KMS-11 (cell line): Measurements from ENCODE around the gene TSPAN3.

Experiments
- H2AFZ ChIP-seq: fragments of 200-600 bp; sonication (generic); 2 replicates; pipeline ENCODE4 v1.6.1; 2016; ENCODE audit warnings: antibody characterized with exemption, mixed run types, low read depth
- H3K27ac ChIP-seq: fragments of 200-600 bp; sonication (generic); 2 replicates; pipeline ENCODE4 v1.6.1; 2016; ENCODE audit warnings: mild to moderate bottlenecking, mixed run types
- H3K27me3 ChIP-seq: fragments of 200-600 bp; sonication (generic); 2 replicates; pipeline ENCODE4 v1.6.1; 2017; ENCODE audit warnings: mild to moderate bottlenecking, low read depth, mixed run types, moderate library complexity; ENCODE audit not compliant: insufficient read depth
- H3K36me3 ChIP-seq: fragments of 200-600 bp; sonication (generic); 2 replicates; pipeline ENCODE4 v1.6.1; 2017; ENCODE audit warnings: mild to moderate bottlenecking, mixed run types; ENCODE audit not compliant: insufficient read depth
- H3K4me1 ChIP-seq: fragments of 200-600 bp; sonication (generic); 2 replicates; pipeline ENCODE4 v1.6.1; 2016; ENCODE audit warnings: mild to moderate bottlenecking, low read depth, mixed run types; ENCODE audit not compliant: poor library complexity, severe bottlenecking
- H3K4me2 ChIP-seq: fragments of 200-600 bp; sonication (generic); 2 replicates; pipeline ENCODE4 v1.7.0; 2016; ENCODE audit warnings: mild to moderate bottlenecking, mixed run types
- H3K4me3 ChIP-seq: fragments of 200-600 bp; sonication (generic); IDR thresholded peaks from 2 replicates; pipeline ENCODE4 v1.6.1; 2017; ENCODE audit warnings: low read depth, low read length, mixed read lengths; ENCODE audit not compliant: insufficient read depth
- H3K79me2 ChIP-seq: fragments of 200-600 bp; sonication (generic); 2 replicates; pipeline ENCODE4 v1.6.1; 2016; ENCODE audit warnings: low read depth, mixed run types; ENCODE audit not compliant: insufficient read depth
- H3K9ac ChIP-seq: fragments of 200-600 bp; sonication (generic); 2 replicates; pipeline ENCODE4 v1.6.1; 2016; ENCODE audit warnings: mild to moderate bottlenecking, mixed run types
- H4K20me1 ChIP-seq: fragments of 200-600 bp; sonication (generic); 2 replicates; pipeline ENCODE4 v1.6.1; 2016; ENCODE audit warnings: mild to moderate bottlenecking, mixed run types; ENCODE audit not compliant: insufficient read depth
- TF ChIP-seq, protein P1 (sequence below): fragments of 200-600 bp; sonication (generic); conservative IDR thresholded peaks from 2 replicates; pipeline ENCODE4 v1.6.1; 2017; ENCODE audit warnings: low read depth, mild to moderate bottlenecking, antibody characterized with exemption, low read length, moderate library complexity, mixed read lengths

TSPAN3 gene

GRCh38 chr15:77021088-77021481 is 49.8 kb downstream of the TSPAN3 start:
- no peak overlapping the region for H3K9ac ChIP-seq

GRCh38 chr15:77020348-77021087 is 50.4 kb downstream of the TSPAN3 start:
- H3K27ac ChIP-seq: no peak overlapping the region
- no peak overlapping the region for H2AFZ ChIP-seq
- no peaks in the 10 kb centered on the region for H4K20me1 ChIP-seq
- H3K9ac ChIP-seq: no peak overlapping the region
- TF ChIP-seq, protein P1, sequence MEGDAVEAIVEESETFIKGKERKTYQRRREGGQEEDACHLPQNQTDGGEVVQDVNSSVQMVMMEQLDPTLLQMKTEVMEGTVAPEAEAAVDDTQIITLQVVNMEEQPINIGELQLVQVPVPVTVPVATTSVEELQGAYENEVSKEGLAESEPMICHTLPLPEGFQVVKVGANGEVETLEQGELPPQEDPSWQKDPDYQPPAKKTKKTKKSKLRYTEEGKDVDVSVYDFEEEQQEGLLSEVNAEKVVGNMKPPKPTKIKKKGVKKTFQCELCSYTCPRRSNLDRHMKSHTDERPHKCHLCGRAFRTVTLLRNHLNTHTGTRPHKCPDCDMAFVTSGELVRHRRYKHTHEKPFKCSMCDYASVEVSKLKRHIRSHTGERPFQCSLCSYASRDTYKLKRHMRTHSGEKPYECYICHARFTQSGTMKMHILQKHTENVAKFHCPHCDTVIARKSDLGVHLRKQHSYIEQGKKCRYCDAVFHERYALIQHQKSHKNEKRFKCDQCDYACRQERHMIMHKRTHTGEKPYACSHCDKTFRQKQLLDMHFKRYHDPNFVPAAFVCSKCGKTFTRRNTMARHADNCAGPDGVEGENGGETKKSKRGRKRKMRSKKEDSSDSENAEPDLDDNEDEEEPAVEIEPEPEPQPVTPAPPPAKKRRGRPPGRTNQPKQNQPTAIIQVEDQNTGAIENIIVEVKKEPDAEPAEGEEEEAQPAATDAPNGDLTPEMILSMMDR: no peak
- H3K36me3 ChIP-seq: no peaks in the 10 kb centered on the region
- H3K4me1 ChIP-seq: peaks cover 6% of the 10 kb centered on the region
- no peak overlapping the region for H3K4me2 ChIP-seq
- H3K27me3 ChIP-seq: no peaks in the 10 kb centered on the region
- H3K79me2 ChIP-seq: no peaks in the 10 kb centered on the region
- no peak overlapping the region for H3K4me3 ChIP-seq

More at GRCh38 chr15:77021088-77021481, 49.8 kb downstream of the TSPAN3 start:
- Histone ChIP-seq H3K36me3 (no peaks in the 10 kb centered on the region), H2AFZ (no peak overlapping the region), H3K4me3 (no peak overlapping the region), H3K79me2 (no peaks in the 10 kb centered on the region), H3K27ac (no peak overlapping the region), H4K20me1 (no peaks in the 10 kb centered on the region), H3K4me2 (no peak overlapping the region), H3K27me3 (no peaks in the 10 kb centered on the region), H3K4me1 (peaks cover 6% of the 10 kb centered on the region)
- TF ChIP-seq, protein P1: no peak

DNA sequence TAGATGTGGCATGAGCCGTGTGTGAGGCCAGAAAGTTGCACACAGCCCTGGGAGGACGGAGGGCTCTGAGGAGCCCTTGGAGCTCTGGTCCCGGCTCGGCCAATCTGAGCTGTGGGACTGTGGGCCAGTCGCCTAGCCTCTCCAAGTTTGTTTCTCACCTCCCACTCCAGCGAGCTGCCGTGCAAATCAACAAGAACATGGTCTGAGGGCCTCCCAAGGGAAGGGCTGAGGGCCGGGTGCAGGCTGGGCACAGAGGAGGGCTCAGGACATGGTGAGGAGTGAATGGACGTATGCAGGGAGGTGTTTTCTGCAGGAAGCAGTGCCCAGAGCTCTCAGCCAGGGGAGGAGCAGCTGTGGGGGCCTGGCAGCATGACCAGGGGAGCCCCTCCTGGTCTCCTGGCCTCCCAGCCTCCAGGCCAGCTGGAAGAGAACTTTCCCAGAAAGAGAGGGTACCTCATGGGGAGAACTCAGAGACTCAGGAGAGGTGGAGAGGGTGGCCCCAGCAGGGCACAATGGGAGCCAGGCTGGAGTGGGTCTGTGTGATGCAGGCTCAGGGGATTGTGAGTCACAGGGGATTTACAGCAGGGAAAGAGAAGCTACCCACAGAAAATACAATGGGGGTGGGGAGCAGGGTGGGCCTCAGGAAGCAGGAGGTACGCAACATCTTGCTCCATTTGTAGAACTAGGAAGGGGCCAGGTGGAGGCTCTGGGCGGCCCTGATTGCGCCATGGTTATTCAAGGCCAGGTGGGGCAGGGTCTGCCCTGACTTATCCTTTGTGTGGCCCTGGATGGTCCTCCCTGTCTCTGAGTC is 51.2 kb downstream of the TSPAN3 start:
- TF ChIP-seq, protein P1: no peak
- Histone ChIP-seq H3K4me3 (no peak overlapping the region), H3K4me2 (no peak overlapping the region), H3K9ac (no peak overlapping the region), H3K4me1 (peaks cover 6% of the 10 kb centered on the region), H3K36me3 (no peaks in the 10 kb centered on the region), H2AFZ (no peak overlapping the region), H3K79me2 (no peaks in the 10 kb centered on the region), H3K27me3 (no peaks in the 10 kb centered on the region), H3K27ac (no peak overlapping the region), H4K20me1 (no peaks in the 10 kb centered on the region)

DNA sequence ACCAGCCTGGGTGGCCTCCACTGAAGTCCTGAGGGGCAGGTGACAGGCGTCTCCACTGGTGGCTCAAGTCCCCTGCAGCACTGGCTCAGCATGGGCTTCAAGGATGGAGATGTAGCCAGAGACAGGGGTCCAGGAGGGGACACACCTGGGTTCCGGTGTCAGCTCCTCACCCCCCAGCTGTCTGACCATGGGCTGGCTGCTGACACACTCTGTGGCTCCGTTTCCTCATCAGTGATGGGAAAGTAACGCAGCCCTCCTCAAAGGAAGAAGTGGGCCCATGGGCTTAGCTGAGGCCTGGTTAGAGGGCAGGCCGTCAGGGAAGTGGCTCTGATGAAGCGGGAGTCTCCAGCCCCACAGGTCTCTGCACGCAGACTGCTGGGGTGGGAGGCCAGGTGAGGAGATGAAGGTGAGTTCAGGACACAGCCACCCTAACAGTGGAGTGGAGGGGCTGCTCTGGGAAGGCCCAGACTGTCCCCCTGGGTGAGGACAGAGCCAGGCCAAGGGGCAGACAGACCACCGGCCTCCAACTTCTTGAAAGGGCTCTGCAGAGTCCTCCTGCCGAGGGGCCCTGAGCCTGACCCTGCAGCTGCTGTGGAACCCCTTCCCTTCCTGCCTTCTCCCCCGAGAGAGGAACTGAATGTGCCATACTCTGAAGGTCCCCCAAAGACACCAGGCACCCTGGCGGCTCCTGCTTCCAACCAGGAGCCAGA is 52.0 kb downstream of the TSPAN3 start:
- Histone ChIP-seq H3K27me3 (no peaks in the 10 kb centered on the region), H3K9ac (no peak overlapping the region), H3K27ac (no peak overlapping the region), H3K36me3 (no peaks in the 10 kb centered on the region), H2AFZ (no peak overlapping the region), H4K20me1 (no peaks in the 10 kb centered on the region), H3K4me3 (no peak overlapping the region), H3K79me2 (no peaks in the 10 kb centered on the region), H3K4me2 (no peak overlapping the region), H3K4me1 (peaks cover 3% of the 10 kb centered on the region)
- TF ChIP-seq, protein P1: no peak
